Measurements from ENCODE around the gene PROSER3.

The PROSER3 gene

GRCh38 chr19:35779033-35779432 is 21.1 kb downstream of the PROSER3 start:
- no peak for DNase-seq

- no peak for DNase-seq
These were observed 22.1 kb downstream of the PROSER3 start for GRCh38 chr19:35780058-35780457.

GRCh38 chr19:35780717-35781116 is 22.7 kb downstream of the PROSER3 start:
- DNase-seq: no peak

GRCh38 chr19:35781650-35782049 is 23.7 kb downstream of the PROSER3 start:
- DNase-seq: no peak

GRCh38 chr19:35782589-35782988 is 24.6 kb downstream of the PROSER3 start:
- no peak for DNase-seq

GRCh38 chr19:35783469-35784434 is 25.8 kb downstream of the PROSER3 start:
- peak; percentile 24 for DNase-seq

- DNase-seq: no peak
These were observed 26.7 kb downstream of the PROSER3 start for GRCh38 chr19:35784503-35785338.

GRCh38 chr19:35785339-35785627 is 27.3 kb downstream of the PROSER3 start:
- DNase-seq: no peak

GRCh38 chr19:35786299-35787160 is 28.6 kb downstream of the PROSER3 start:
- DNase-seq: no peak

GRCh38 chr19:35787227-35787799 is 29.3 kb downstream of the PROSER3 start:
- no peak for DNase-seq

- no peak for DNase-seq
These were observed 30.4 kb downstream of the PROSER3 start for GRCh38 chr19:35788205-35788960.

GRCh38 chr19:35789195-35789977 is 31.4 kb downstream of the PROSER3 start:
- DNase-seq: no peak

- DNase-seq: no peak
These were observed 32.3 kb downstream of the PROSER3 start for GRCh38 chr19:35789978-35790944.

- DNase-seq: no peak
These were observed 33.2 kb downstream of the PROSER3 start for GRCh38 chr19:35790981-35791813.

- no peak for DNase-seq
These were observed 33.9 kb downstream of the PROSER3 start for GRCh38 chr19:35791814-35792279.

GRCh38 chr19:35792312-35792711 is 34.3 kb downstream of the PROSER3 start:
- DNase-seq: no peak

- DNase-seq: no peak
These were observed 34.9 kb downstream of the PROSER3 start for GRCh38 chr19:35792888-35793287.

- no peak for DNase-seq
These were observed 35.6 kb downstream of the PROSER3 start for GRCh38 chr19:35793381-35794165.
